AG20443 (cell line): ENCODE measurements around the gene TMEM164.

Experiments
- DNase-seq: peaks from one replicate; pipeline ENCODE4 v3.0.0; 2012; ENCODE audit warnings: low spot score, mixed read lengths

The TMEM164 gene

DNA sequence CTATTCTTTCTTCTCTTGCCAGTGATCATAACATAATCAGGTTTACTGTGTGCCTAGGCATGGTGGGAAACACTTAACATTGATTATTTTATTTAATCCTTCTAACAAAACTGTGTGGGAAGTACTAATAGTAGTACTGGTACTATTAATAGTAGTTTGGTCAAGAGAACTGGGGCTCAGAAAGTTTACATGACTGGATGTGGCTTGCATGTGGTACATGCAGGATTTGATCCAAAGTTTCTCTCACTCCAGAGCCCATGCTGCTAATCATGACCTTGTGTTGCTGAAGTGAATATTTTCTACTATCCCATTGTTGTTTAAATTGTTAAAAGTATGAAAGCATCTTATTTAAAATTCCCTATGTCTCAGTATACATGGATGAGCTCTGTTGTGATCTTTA lies 78.4 kb downstream of the TMEM164 start:
- DNase-seq = no peak

DNA sequence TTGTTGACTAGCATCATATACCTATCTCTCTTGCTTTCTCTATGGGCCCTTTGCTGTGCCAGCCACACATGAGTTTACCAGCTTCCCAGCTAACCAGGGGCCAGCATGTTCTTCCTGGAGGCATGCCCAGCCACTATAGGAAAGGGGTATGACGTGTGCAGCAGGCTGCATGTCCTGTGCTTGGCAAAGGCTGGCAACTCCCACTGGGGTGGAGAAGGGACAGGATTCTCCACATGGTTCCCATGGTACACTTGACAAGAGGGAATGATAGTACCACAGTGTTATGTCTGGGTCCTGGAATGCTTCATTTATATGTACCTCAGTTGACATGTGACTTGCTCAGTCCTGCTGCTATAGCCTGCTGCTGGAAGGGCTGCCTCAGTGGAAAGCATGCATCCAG lies 78.8 kb downstream of the TMEM164 start:
- no peak for DNase-seq

DNA sequence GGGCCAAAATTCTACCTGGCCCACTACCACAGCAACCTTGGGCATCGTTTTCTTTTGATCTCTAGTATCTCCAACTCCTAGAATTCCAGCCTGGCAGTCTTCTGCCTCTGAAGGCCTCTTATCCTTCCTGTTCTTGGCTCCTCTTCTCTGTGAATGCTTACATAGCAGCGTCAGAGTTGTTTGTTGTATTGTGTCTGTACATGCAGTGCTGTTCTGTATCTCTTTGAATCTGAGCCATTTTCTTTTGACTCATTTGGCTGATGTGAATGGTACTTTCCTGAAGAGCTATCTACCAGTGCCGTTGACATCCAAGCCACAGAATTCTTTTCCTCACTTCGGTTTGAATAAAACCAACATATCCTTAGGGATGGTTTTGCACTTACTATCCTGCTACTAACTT lies 79.2 kb downstream of the TMEM164 start:
- DNase-seq = peak; percentile 18

DNA sequence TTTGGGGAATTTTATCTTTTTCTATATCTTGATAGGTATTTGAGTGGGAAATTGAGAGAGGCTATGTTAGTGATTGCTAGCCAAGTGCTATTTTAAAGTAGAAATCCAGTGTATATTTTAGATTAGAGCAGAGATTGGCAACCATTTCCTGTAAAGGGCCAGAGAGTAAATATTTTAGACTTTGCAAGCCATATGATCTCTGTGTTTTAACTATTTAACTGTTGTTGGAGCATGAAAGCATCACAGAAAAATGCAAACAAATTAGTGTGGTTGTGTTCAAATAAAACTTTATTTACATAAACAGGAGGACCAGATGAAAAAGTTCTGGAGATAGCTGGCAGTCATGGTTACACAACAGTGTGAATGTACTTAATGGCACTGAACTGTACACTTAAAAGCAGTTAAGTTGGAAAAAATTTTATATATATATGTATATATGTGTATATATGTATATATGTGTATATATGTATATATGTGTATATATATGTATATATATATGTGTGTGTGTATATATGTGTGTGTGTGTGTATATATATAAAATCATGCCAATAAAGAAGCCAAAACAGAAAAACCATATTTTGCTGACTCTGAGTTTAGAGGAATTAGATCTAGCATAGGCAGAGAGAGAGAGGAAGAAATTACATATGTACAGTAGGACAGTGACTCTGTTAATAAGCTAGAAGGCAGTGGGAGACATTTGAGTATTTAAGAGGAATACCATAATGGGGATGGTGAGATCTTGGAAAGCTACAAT lies 83.4 kb downstream of the TMEM164 start:
- no peak for DNase-seq

DNA sequence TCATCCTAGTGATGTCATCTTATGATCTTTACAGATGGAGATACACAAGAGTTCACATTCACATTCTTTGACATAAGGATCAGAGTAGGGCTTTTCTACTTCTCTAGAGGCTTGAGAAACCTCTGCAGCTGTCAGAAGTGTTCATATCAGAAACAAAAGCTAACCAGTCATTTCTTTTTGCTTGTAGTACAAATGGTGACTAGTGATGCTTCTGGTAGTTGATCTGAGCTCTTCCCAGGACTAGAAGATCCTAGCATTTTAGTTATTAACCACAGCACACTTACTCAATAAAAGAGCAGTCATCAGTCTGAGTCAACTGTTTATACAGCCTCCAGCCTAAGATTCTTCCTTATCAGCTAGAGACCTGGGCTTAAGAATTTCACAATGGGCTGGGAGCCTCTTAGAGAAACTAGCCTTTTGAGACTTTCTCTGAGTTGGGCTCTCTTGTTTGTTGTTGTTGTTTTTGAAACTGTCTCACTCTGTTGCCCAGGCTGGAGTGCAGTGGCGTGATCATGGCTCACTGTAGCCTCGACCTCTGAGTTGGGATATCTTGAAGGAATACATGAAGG lies 84.1 kb downstream of the TMEM164 start:
- peak; percentile 47 for DNase-seq

DNA sequence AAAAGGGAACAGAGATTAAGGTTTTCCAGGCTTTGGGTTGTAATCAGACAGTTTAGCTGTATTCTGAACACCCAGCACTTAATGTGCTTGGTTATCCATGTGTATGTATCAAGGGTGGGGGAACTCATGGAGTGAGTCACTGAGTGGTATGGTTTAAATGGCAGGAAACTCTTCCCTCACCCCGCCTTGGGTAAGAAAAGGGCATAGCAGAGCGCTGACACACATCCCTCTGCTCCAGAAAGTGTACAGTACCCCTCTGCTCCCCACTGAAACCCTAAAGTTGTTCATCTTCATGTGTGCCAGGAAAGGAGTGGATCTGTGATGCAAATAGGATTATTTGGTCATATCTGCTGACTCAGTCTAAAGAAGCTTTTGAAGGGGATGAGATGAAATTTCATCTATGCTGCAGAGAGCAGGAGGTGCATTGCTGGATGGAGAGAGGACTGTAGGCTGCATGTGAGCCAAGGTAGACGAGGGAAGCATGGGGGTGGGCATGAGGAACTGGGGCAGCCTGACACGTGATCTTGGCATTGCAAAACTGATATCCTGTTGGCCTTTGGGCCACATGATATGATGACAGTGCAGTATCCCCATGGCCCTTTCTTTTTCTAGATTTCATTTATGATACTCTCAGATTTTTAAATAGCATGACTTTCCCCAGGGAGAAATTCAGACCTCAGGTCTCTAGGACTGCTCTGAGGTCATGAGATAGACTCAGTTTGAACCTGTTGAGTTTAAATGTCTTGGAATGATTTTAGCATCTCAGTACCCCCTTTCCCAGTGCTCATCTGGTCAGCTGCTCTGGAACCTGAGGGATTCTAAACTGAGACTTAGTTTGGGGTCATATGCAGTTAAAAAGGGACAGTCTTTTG lies 84.8 kb downstream of the TMEM164 start:
- peak; percentile 59 for DNase-seq

DNA sequence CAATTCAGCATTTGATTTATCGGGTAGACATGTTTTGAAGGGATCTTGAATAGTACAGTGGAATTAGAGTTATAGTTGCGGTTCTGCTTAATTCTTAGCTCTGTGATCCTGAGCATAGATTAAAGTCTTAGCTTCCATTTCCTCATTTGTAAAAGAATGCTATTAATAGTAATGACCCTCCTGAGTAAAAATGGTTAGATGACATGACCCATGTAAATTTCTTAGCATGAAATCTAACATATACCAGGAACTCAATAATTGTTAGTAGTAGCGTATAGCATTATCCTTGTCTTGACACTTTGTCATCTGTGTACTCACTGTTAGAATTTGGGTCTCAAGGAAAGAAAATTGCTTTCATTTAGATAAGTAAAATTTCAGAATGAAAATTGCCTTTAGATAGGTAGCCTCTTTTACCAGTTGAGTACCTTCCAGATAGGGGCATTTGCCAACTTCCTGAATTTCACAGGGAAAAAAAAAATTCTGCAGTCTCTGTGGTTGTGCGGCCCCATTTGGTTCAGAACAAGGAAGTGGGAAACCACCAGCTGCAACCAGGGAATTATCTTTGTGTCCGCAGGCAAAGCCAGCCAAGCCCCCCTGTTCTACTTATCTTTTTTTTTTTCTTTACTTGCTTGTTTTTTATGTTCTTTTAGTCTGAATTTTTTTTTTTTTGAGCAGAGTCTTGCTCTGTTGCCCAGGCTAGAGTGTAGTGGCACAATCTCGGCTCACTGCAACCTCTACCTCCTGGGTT lies 86.9 kb downstream of the TMEM164 start:
- no peak for DNase-seq

DNA sequence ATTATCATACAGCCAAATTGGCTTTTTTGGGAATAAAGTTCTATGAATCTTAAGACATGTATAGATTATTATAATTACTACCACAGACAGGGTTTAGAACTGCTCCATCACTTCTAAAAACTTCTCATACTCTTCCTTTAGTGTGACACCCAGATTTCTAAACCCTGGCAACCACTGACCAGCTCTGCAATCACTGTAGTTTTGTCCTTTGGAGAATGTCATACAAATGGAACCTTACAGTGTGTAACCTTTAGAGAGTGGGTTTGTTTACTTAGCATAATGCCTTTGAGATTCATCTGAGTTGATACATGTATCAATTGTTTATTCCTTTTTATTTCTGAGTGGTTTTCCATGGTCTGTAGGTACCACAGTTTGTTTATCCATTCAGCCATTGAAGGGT lies 95.0 kb downstream of the TMEM164 start:
- no peak for DNase-seq

DNA sequence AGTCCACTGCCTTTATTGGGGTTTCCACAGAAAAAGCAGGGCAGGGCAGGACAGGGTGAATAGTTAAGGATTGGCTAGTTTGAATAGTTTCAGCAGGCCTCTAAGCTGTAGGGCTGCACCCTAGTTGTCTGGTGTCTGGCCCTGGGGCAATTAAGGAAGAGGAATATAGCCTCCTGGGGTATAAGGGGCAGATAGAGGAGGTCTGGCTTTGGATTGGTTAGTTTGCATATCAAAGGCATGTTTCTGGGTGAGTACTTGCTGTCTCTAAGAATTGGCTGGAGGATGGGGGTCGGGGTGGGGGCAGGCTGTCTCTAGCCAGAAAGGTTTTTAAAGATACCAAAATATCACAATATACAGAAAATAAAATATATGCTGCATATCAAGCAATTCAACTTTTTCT lies 100.4 kb downstream of the TMEM164 start:
- DNase-seq = no peak

DNA sequence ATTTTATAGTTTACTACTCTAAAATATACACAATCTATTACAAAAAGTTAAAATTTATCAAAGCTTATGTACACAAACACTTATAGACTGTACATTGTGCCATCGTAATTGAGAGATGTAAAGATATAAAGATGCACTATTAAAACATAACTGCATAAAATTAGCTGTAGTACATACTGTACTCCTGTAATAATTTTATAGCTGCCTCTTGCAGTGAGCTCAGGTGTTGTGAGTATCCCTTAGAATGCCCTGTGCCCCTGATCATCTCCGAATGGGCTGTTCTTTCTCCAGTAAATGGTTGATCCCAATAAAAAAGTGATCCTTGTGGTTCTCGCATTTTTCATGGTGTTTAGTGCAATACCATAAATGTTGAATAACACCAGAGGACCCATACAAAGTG lies 101.2 kb downstream of the TMEM164 start:
- DNase-seq = no peak

DNA sequence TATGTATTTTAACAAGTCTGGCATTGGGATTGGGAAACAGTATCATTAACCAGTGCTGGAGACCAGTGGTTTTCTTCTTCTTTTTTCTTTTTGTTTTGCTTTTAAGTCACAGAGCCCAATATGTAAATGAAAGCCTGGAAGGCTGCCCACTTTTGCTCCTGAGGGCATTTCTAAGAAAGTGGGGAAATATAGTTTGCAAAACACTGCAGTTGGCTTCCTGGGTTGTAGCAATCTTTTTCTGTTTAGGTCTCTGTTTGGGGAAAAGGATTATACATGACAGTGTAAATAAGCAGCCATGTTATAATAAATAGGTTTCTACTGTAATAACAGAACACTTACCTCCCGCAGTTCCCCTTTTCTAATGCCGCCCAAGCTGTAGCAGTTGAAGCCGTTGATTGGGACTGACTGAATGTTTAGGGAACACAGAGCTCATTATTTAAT lies 105.5 kb downstream of the TMEM164 start:
- no peak for DNase-seq

DNA sequence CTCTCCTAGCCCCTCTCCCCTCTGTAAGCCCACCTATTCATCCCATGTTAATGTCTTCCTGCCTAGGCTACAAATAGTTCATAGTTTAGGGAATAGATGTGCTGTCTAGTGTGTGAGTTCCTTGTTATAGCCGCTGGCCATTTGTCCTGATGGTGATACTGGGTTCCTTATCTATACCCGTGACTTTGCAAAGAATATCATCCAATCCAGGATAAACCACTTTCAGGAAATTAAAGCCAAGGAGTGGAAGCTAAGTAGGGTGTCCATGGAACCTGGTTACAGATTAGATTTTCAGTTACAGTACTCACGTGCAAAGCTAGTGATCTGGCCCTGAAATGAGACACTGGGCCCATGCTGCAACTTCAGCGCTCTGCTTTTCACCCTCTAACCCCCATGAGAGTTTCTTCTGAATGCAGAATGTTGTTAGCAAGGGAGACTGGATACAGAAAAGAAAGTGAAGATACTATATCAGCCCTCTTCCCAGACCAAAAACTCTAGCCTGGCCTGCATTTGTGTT lies 111.4 kb downstream of the TMEM164 start:
- DNase-seq = no peak

DNA sequence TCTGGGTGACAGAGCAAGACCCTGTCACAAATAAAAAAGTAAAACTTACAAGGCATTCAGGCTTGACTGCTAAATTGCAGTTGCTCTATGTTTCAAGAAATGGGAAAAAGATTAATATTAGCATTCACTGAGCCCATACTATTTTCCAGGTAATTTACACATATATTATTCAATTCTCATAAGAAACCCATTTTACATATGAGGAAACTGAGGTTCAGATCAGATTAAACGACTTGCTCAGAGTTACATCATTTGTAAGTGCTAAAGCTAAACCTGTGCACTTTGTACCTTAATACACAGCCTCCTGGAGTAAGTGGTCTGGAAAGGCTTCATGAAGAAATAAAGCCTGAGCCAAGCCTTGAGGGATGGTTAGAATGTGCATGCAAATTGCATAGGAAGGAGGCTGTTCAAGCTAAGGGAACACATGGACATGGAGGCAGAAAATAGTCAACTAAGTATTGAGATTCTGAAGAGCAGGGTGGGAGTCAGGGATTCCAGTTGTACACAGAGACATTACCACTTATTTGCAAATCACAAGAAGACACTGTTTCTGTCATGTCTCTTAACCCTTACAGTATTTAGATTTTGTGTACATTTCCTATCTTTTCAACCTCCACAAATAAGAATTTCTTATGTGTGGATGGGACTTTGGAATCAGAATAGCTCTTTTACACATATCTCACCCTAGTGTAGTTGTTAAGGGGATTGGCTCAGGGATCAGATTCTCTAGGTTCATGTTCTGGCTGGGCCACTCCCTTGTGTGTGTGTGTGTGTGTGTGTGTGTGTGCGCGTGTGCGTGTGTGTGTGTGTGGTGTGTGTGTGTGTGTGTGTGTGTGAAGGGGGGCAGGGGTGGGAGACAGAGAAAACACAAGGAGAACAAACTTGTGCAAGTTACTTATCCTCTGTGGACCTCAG lies 113.4 kb downstream of the TMEM164 start:
- no peak for DNase-seq

DNA sequence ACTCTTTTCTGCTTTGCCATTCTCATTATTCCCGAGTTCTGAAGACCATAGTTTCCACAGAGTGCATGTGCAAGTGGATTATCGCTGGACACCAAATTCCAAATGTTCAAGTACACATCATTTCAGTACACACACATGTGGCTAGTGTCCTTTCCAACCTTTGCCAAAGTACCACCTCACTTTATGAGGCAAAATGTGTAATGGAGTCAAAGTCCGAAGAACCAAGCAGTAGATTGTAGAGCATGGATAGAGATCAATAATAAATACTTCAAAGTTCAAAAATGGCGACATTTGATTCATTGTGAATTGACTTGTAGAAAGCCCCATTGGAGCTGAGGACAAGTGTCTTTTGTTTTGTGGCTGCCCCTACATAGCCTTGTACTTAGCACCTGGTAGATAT lies 115.6 kb downstream of the TMEM164 start:
- no peak for DNase-seq

DNA sequence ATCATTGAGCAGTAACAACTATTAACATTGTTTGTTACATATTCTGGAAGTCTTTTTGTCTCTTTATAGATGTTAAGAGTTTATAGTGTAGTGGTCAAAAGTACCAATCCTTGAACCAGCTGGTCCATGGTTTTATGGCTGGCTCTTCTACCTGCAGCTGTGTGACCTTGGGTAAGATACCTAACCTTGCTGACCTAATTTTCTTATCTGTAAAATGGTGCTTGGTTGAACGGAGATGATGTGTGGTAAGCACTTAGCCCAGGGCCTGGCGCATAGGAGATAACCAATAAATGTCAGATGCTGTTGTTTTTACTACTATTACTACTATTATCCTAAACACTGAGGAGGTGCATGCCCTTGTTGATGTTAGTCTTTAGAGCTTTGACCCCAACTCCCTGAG lies 116.6 kb downstream of the TMEM164 start:
- DNase-seq = no peak

DNA sequence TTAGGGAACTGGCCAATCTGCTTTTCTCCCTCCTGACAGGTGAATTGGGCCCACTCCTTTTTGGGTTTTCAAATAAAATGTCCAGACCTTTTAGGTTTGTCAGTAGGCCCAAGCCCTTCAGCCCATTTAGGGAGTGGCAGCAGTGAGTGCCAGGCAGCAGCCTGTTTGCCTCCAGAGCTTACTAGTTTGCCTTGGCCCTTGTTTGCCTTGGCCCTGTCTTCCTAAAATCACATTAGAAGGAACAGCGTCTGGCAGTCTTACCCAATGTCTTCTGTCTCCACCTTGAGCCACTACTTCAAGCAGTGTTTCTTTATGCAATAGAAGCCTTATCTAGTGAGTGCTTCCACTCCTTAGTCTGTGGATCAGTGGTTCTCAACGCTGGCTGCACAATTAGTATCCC lies 117.1 kb downstream of the TMEM164 start:
- DNase-seq = no peak

DNA sequence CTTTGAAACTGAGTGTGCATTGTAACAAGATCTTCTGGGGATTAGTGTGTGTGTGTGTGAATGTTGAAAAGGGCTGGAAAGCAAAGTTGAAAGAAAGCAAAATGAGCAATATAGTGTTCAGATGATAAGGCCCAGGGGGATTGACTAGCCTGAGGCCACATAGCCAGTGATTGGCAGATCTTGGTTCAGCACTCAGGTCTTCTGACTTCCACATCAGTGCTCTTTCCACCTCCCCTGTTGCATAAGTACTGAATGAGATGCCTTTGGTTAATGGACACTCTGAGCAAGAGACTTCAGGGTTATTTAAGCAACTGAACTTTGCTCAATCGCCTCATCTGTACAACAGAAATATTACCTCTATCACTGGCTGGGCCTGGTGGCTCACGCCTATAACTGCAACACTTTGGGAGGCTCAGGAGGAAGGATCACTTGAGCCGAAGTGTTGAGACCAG lies 120.4 kb downstream of the TMEM164 start:
- no peak for DNase-seq

DNA sequence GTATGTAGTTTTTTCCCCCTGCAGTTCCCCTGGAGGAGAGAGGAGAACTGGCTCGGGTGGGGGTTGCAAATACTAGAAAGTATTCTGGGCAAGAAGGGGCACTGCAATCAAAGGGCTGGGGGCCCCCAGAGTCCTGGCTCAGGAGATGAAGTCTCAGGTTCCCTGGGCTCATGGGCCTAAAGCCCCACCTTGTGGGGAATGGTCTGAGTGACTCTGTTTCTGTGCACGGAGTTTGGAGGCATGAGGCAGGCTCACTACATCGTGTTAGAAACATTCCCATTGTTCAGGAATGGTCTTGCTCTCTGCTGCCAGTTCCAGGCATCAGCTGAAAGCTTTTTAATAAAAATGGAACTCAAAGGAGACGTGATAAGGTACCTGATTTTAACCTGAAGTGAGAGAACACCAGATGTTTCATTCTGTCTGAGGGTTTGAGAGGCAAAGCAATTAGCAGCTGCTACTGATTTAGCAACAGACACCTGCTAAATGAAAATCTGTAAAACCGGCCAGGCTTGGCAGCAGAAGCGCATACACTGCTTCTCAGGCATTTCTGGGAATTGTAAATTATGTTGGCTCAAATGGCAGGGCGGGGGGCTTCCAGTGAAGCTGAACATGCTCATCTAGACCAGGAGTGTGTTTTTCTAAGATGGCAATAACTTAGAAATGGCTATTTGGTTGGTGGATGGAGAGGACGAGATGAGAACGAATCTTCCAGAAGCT lies 122.7 kb downstream of the TMEM164 start:
- DNase-seq = peak; percentile 8

DNA sequence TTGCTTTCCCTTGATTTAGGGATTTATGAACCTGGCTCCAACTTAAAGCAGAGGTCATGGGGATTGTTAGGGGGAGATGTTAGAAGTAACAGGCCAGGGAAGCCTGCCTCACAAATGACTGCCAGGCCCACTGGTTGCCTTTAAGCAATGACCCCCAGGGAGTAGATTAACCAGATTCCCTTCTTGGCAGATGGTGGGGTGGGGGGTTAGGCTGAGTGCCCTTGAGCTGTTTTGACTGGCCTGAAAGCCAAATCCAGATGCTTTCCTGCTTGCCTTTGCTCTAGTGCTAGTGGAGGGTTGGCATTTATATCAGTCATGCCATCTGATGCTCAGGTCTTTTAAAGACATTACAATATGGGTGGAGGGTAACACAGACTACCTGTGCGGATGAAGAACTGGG lies 128.1 kb downstream of the TMEM164 start:
- DNase-seq = no peak

DNA sequence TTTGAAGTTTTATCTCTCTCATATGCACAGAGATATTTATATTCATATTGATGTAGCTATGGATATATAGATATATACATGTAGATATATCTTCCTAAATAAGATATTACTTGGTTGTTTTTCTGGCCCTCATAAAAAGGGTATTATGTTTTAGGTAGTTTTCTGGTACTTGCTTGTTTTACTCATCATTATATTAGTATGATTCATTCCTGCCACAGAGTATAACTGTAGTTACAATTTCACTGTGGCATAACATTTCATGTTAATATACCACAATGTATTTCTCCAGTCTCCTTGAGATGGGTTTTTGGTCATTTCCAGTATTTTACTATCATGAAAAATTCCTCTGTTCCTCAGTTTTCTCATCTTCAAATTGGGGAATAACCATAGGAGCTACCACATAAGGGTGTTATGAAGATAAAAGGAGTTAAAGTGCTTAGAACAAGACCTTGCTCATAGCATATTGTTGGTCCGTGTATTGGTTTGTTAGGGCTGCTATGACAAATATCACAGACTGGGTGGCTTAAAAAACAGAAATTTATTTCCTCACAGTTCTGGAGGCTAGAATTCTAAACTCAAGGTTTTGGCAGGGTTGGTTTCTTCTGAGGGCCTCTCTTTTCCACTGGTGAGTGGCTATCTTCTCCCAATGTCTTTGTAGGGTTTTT lies 129.7 kb downstream of the TMEM164 start:
- DNase-seq = no peak
